ENCODE data around the gene PAK1. TPM values are rescaled to one million over a fixed set of nuclear protein-coding genes. Genes with fewer than 3 reads are reported as not detected.
"Not testable (repeated sequence)": the region's sequence is repeated elsewhere in the genome, so short reads cannot be mapped to it uniquely, and the experiment has no call there.

Gene PAK1
- total RNA-seq, 2 donors from 2014 or later, result 32.7 to 43.2 TPM

GRCh38 chr11:77495526-77495925, 21.6 kb upstream of the PAK1 start:
- no peaks in the 10 kb centered on the region for H3K36me3 Mint-ChIP-seq
- DNase-seq (ENCODE audit: low spot score in 2 of 2), result no peak
- ATAC-seq, result no peak
- peaks cover 0 to 3% of the 10 kb centered on the region in 2 donors for H3K9me3 Mint-ChIP-seq
- no peak overlapping the region for H3K27ac Mint-ChIP-seq

DNA sequence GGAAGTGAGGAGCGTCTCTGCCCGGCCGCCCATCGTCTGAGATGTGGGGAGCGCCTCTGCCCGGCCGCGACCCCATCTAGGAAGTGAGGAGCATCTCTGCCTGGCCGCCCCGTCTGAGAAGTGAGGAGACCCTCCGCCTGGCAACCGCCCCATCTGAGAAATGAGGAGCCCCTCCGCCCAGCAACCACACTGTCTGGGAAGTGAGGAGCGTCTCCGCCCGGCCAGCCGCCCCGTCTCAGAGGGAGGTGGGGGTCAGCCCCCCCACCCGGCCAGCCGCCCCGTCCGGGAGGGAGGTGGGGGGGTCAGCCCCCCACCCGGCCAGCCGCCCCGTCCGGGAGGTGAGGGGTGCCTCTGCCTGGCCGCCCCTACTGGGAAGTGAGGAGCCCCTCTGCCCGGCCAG, 16.1 kb upstream of the PAK1 start:
- not testable (repeated sequence) for H3K9me3 Mint-ChIP-seq; H3K36me3 Mint-ChIP-seq; H3K27ac Mint-ChIP-seq; ATAC-seq; DNase-seq (ENCODE audit: low spot score in 2 of 2)

- H3K9me3 Mint-ChIP-seq, result no peaks in the 10 kb centered on the region
- no peak for DNase-seq (ENCODE audit: low spot score in 2 of 2)
- no peak for ATAC-seq
- H3K36me3 Mint-ChIP-seq, result no peaks in the 10 kb centered on the region
- H3K27ac Mint-ChIP-seq, result no peak overlapping the region
Measured at GRCh38 chr11:77487790-77488189, 13.9 kb upstream of the PAK1 start.

DNA sequence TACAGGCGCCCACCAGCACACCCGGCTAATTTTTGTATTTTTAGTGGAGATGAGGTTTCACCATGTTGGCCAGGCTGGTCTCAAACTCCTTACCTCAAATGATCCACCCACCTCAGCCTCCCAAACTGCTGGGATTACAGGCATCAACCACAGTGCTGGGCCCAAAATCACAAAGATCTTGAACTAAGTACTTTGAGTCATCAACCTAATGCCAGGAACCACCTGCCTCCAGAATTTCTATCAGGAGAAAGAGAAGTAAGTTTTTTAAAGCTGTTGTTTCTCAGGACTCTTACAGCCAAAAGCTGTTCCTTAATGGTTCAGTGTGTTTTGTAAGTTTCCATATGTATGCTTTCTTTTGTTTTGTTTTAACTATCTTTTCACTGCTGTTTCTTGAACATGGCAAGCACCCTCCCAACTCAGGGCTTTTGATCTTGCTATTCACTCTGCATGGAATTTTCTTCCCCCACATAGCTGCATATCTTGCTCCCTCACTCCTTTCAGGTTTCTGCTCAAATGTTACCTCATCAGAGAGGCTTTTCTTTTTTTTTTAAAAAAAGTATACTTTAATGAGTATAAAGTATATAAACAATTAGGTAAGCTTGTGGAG, 6.0 kb upstream of the PAK1 start:
- Mint-ChIP-seq H3K36me3 (no peaks in the 10 kb centered on the region), H3K9me3 (no peaks in the 10 kb centered on the region), H3K27ac (no peak overlapping the region)
- no peak for DNase-seq (ENCODE audit: low spot score in 2 of 2)
- no peak for ATAC-seq

GRCh38 chr11:77475206-77475605, 1.3 kb upstream of the PAK1 start:
- ATAC-seq (no peak), DNase-seq (ENCODE audit: low spot score in 2 of 2) (no peak)
- peak overlapping the region in 1 of 2 donors; percentile 53 for H3K27ac Mint-ChIP-seq
- no peaks in the 10 kb centered on the region for H3K36me3 Mint-ChIP-seq
- H3K9me3 Mint-ChIP-seq, result no peaks in the 10 kb centered on the region

- no peaks in the 10 kb centered on the region for H3K9me3 Mint-ChIP-seq
- ATAC-seq, result no peak
Measured at GRCh38 chr11:77474684-77475060, 778 bp upstream of the PAK1 start.

DNA sequence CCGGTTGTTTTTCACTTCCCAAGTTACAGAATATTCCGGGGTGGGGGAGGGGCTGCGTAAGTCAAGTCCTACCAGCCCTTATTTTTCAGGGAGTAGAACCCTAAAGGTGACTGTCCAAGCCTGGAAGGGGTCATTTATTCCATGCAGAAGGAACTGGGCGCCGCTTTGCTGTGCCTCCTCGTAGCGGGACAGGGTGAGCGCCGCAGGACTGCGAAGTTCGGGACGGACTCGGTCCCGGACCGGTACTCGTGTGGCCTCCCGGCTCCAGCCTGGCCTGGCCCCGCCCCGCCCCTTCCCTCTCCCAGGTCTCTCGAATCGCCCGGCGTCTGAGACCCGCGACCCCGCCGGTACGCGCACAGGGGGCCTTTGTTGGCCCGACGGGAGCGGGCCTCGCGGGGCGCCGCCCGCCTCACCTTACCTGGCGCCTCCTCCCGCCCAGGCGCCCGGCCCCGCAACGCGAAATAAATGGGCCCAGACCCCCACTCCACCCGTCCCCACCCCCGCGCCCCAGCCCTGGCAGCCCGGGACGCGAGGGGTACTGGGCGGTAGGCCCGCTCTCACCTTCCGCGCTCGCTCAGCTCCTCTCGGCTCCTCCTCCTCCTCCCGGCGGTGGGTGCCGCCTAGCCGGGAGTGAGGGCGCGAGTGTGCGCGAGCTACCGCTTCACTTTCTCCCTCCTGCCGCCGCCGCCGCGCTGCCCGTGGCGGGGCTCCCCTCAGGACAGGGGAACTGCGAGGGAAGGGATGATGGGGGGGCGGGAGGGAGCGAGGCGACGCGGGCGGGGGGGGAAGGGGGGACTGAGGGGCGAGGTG, 698 bp downstream of the PAK1 start:
- no peak overlapping the region for H3K27ac Mint-ChIP-seq
- no peaks in the 10 kb centered on the region for H3K36me3 Mint-ChIP-seq
- ATAC-seq (peak; percentile 75 to 83), DNase-seq (ENCODE audit: low spot score in 2 of 2) (peak in 1 of 2 donors; percentile 62)
- no peaks in the 10 kb centered on the region for H3K9me3 Mint-ChIP-seq

More at GRCh38 chr11:77474684-77475060, 778 bp upstream of the PAK1 start:
- no peak for DNase-seq (ENCODE audit: low spot score in 2 of 2)
- Mint-ChIP-seq H3K36me3 (no peaks in the 10 kb centered on the region), H3K27ac (peak overlapping the region; percentile 66 to 86)

DNA sequence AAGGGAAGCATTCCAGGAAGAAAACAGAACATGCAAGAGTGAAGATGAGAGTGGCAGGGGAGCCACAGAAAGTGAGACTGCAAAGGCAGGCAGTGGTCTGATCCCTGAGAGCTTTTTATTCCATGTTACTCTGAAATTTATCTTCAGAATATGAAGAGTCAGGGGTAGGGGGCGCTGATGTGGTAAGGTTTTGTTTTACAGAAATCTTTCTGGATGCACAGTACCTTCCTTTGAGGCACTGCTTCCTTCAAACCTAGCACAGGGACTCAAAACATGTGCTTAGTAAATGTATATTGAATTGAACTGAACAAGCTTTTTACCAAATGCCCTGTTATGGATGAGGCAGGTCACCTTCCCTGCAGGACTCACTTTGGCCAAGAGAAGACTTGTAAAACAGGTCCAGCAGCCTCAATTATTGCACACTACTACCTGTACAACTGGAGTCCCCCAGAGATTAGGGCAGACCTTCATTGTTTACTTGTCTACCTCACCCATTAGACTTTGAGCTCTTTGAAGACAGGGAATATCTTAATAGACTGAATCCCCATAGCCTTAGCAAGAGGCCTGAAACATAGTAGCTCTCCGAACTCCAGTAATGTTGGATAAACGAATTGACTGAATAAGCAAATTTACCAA, 2.2 kb downstream of the PAK1 start:
- ATAC-seq, result no peak
- peak in 1 of 2 donors; percentile 26 for DNase-seq (ENCODE audit: low spot score in 2 of 2)
- Mint-ChIP-seq H3K9me3 (no peaks in the 10 kb centered on the region), H3K36me3 (no peaks in the 10 kb centered on the region), H3K27ac (no peak overlapping the region)

DNA sequence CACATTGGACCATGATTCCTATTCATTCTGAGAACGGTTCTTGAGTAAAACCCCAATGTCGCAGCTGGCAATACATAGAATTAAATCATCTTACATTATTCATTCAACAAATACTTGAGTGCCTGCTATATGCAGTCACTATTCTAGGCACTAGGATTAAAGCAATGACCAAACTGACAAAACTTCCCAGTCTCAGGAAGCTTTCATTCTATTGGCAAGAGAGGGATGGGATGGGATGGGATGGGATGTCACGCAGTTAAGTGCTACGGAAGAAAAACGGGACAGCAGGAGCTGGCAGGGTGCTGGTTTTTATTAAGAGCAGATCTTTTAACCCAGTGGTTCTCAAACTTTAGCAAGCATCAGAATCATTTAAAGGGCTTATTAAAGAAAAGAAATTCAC, 2.9 kb downstream of the PAK1 start:
- H3K27ac Mint-ChIP-seq, result no peak overlapping the region
- ATAC-seq (no peak), DNase-seq (ENCODE audit: low spot score in 2 of 2) (no peak)
- H3K36me3 Mint-ChIP-seq, result no peaks in the 10 kb centered on the region
- no peaks in the 10 kb centered on the region for H3K9me3 Mint-ChIP-seq

DNA sequence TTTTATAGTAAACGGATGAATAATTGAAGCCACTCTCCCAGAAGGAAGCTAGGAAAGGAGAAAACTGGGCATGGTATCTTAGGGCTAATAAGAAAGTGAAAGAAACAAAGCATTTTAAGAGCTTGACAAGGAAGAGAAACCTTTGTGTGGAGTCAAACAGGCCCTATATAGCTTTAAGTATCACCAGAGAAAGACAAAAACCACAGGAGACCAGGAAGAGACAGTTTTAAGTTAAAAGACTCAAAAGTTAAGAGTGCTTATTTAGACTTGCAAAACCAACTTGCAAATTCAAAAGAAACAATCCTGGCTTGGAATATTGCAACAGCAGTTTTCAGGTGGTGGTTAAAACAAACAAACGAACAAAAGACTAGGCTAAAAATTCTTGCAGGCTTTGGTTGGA, 3.4 kb downstream of the PAK1 start:
- ATAC-seq (no peak), DNase-seq (ENCODE audit: low spot score in 2 of 2) (no peak)
- no peaks in the 10 kb centered on the region for H3K9me3 Mint-ChIP-seq
- no peak overlapping the region for H3K27ac Mint-ChIP-seq
- no peaks in the 10 kb centered on the region for H3K36me3 Mint-ChIP-seq

DNA sequence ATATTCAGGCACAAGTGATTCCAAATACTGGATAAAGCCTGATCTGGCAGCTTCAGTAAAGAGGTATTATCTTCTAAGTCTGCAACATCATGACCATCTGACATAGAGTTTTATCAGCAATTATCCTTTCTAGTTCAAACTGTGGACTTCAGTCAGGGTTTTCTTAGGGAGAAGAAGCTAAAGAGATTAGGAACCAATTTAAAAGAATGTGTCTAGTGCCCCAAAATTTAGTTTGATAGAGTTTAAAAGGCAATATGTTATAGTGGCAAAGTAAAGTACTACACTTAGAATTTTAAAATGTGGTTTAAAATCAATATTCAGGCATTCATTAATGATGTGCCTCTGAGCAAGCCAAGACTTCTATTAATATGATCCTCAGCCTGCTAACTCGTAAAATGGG, 5.4 kb downstream of the PAK1 start:
- ATAC-seq (no peak), DNase-seq (ENCODE audit: low spot score in 2 of 2) (no peak)
- H3K9me3 Mint-ChIP-seq, result no peaks in the 10 kb centered on the region
- no peaks in the 10 kb centered on the region for H3K36me3 Mint-ChIP-seq
- H3K27ac Mint-ChIP-seq, result no peak overlapping the region

- ATAC-seq (no peak), DNase-seq (ENCODE audit: low spot score in 2 of 2) (no peak)
Measured at GRCh38 chr11:77467993-77468392, 5.9 kb downstream of the PAK1 start.

DNA sequence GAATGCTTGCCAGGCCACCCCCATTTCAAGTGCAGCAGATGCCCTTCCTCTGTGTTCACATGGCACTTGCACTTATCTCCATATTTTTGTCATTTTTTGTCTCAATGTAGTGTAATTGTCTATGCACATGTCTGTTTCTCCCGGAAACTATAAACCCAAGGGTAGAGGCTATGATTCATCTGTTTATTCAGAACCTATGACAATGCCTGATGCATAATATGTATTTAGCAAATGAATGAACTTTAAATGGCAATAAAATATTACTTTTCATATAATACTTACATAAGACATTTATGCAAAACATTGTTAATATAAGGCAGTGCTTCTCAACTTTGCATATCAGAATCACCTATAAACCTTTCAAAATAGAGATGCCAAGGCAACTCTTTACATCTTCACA, 6.7 kb downstream of the PAK1 start:
- Mint-ChIP-seq H3K36me3 (no peaks in the 10 kb centered on the region), H3K27ac (no peak overlapping the region), H3K9me3 (no peaks in the 10 kb centered on the region)
- DNase-seq (ENCODE audit: low spot score in 2 of 2), result no peak
- ATAC-seq, result no peak

More at GRCh38 chr11:77467993-77468392, 5.9 kb downstream of the PAK1 start:
- H3K9me3 Mint-ChIP-seq, result no peaks in the 10 kb centered on the region
- H3K27ac Mint-ChIP-seq, result no peak overlapping the region
- H3K36me3 Mint-ChIP-seq, result no peaks in the 10 kb centered on the region

GRCh38 chr11:77457340-77457739, 16.6 kb downstream of the PAK1 start:
- ATAC-seq (no peak), DNase-seq (ENCODE audit: low spot score in 2 of 2) (no peak)
- Mint-ChIP-seq H3K36me3 (no peaks in the 10 kb centered on the region), H3K9me3 (no peaks in the 10 kb centered on the region), H3K27ac (no peak overlapping the region)

- Mint-ChIP-seq H3K27ac (no peak overlapping the region), H3K9me3 (no peaks in the 10 kb centered on the region), H3K36me3 (no peaks in the 10 kb centered on the region)
- DNase-seq (ENCODE audit: low spot score in 2 of 2), result no peak
- no peak for ATAC-seq
Measured at GRCh38 chr11:77455740-77456139, 18.2 kb downstream of the PAK1 start.

GRCh38 chr11:77454867-77455655, 18.8 kb downstream of the PAK1 start:
- Mint-ChIP-seq H3K9me3 (no peaks in the 10 kb centered on the region), H3K36me3 (no peaks in the 10 kb centered on the region), H3K27ac (no peak overlapping the region)
- ATAC-seq, result no peak
- DNase-seq (ENCODE audit: low spot score in 2 of 2), result no peak

GRCh38 chr11:77450227-77450626, 23.7 kb downstream of the PAK1 start:
- ATAC-seq, result no peak
- Mint-ChIP-seq H3K36me3 (no peaks in the 10 kb centered on the region), H3K27ac (no peak overlapping the region), H3K9me3 (no peaks in the 10 kb centered on the region)
- no peak for DNase-seq (ENCODE audit: low spot score in 2 of 2)
